B cell (primary cell): ENCODE measurements around the gene IGLL5. TPM values are rescaled to one million over a fixed set of nuclear protein-coding genes. Genes with fewer than 3 reads are reported as not detected.

Experiments used
- ATAC-seq: fragments of 200-7000 bp; cut with Tn5 transposase; one replicate; pipeline ENCODE4 v1.10.0; 2021; ENCODE audit warnings: low read depth, mild to moderate bottlenecking, moderate number of reproducible peaks, moderate library complexity
- CTCF ChIA-PET: fragments of 350-600 bp; sonication (Branson Sonifier 250); formaldehyde crosslinking; loops from one replicate; lab custom pipeline; 2021; ENCODE audit warnings: antibody characterized with exemption, inconsistent platforms; lab: Charles Lee
- POLR2A ChIA-PET: fragments of 350-600 bp; sonication (Branson Sonifier 250); formaldehyde crosslinking; loops from one replicate; lab custom pipeline; 2021; ENCODE audit warnings: antibody characterized with exemption; lab: Charles Lee
- DNase-seq: peaks from one replicate; pipeline ENCODE4 v3.0.0; 2013
- H2AFZ ChIP-seq: 2 replicates; pipeline ENCODE4 v1.6.1; 2012; ENCODE audit warnings: mild to moderate bottlenecking, low read depth, low read length; ENCODE audit not compliant: insufficient read depth, poor library complexity, severe bottlenecking
- H3K27ac ChIP-seq, 2 donors: 1 replicate in 1 of 2; 2 replicates in 1 of 2; pipeline ENCODE4 v1.5.1; 2012 to 2013; ENCODE audit warnings: low read length in 2 of 2, mild to moderate bottlenecking in 2 of 2, moderate library complexity in 1 of 2
- H3K27me3 ChIP-seq, 4 experiments: fragments of 200-600 bp in 1 of 4; sonication (generic) in 1 of 4; replicated peaks in 1 of 4; 1 replicate in 2 of 4; 2 replicates in 2 of 4; pipeline versions ENCODE4 v1.6.1 to v1.7.0; 2013 to 2016; ENCODE audit warnings: low read length in 3 of 4, mild to moderate bottlenecking in 2 of 4, mixed read lengths in 1 of 4, moderate library complexity in 1 of 4; ENCODE audit not compliant: insufficient read depth in 4 of 4, control insufficient read depth in 3 of 4; ENCODE audit errors: control extremely low read depth in 1 of 4
- H3K36me3 ChIP-seq, 2 experiments: replicated peaks in 1 of 2; 1 replicate in 1 of 2; 2 replicates in 1 of 2; pipeline versions ENCODE4 v1.6.1 to v1.7.1; 2013; ENCODE audit warnings: low read length in 1 of 2; ENCODE audit not compliant: insufficient read depth in 2 of 2, control insufficient read depth in 1 of 2; ENCODE audit errors: control extremely low read depth in 1 of 2, extremely low read depth in 1 of 2
- H3K4me1 ChIP-seq, 2 donors: fragments of 200-600 bp in 1 of 2; sonication (generic) in 1 of 2; 1 replicate in 1 of 2; 2 replicates in 1 of 2; pipeline versions ENCODE4 v1.5.1 to v1.6.1; 2013 to 2017; ENCODE audit warnings: low read length in 2 of 2; ENCODE audit not compliant: control insufficient read depth in 2 of 2, insufficient read depth in 2 of 2
- H3K4me2 ChIP-seq: replicated peaks from 2 replicates; pipeline ENCODE3; 2012; ENCODE audit warnings: mild to moderate bottlenecking, low read depth, low read length; ENCODE audit not compliant: poor library complexity, severe bottlenecking
- H3K4me3 ChIP-seq, 5 experiments: fragments of 200-600 bp in 1 of 5; sonication (generic) in 1 of 5; 1 replicate in 3 of 5; 2 replicates in 2 of 5; pipeline versions ENCODE4 v1.5.1 to v1.7.0; 2011 to 2016; ENCODE audit warnings: low read length in 4 of 5, mild to moderate bottlenecking in 4 of 5, low read depth in 2 of 5, control low read depth in 1 of 5, moderate library complexity in 1 of 5; ENCODE audit not compliant: insufficient read depth in 1 of 5; ENCODE audit errors: control extremely low read depth in 1 of 5, extremely low read depth in 1 of 5
- H3K79me2 ChIP-seq: fragments of 200-600 bp; sonication (generic); one replicate; pipeline ENCODE4 v1.6.0; 2016; ENCODE audit warnings: low read length; ENCODE audit not compliant: control insufficient read depth, insufficient read depth
- H3K9ac ChIP-seq: fragments of 200-600 bp; sonication (generic); 2 replicates; pipeline ENCODE4 v1.6.1; 2017; ENCODE audit warnings: mild to moderate bottlenecking, low read length, moderate library complexity
- H3K9me3 ChIP-seq, 3 donors: one replicate each; pipeline versions ENCODE4 v1.6.1 to v1.7.1; 2013; ENCODE audit warnings: low read length in 2 of 3; ENCODE audit not compliant: control insufficient read depth in 2 of 3, insufficient read depth in 1 of 3; ENCODE audit errors: control extremely low read depth in 1 of 3
- H4K20me1 ChIP-seq: 2 replicates; pipeline ENCODE4 v1.6.0; 2012; ENCODE audit warnings: mild to moderate bottlenecking, low read length; ENCODE audit not compliant: insufficient read depth, control insufficient read depth, poor library complexity, severe bottlenecking
- H3K27ac Mint-ChIP-seq: one replicate; pipeline ENCODE4 v1.8.0; 2021; ENCODE audit warnings: mixed read lengths
- H3K27me3 Mint-ChIP-seq: one replicate; pipeline ENCODE4 v1.8.0; 2021; ENCODE audit warnings: mixed read lengths
- H3K4me1 Mint-ChIP-seq: one replicate; pipeline ENCODE4 v1.8.0; 2021; ENCODE audit warnings: mixed read lengths
- H3K4me3 Mint-ChIP-seq: one replicate; pipeline ENCODE4 v1.8.0; 2021; ENCODE audit warnings: mixed read lengths
- H3K9me3 Mint-ChIP-seq: one replicate; pipeline ENCODE4 v1.8.0; 2022; ENCODE audit warnings: mixed read lengths; ENCODE audit not compliant: insufficient read depth
- CTCF ChIP-seq: fragments of 200-600 bp; IDR thresholded peaks from one replicate; pipeline ENCODE4 v1.8.0; 2022; ENCODE audit warnings: antibody characterized with exemption, mild to moderate bottlenecking
- EZH2 ChIP-seq: IDR thresholded peaks from 2 replicates; pipeline ENCODE4 v1.6.1; 2012; ENCODE audit warnings: borderline replicate concordance, low read depth, mild to moderate bottlenecking, moderate library complexity, low read length; ENCODE audit not compliant: insufficient read depth, poor library complexity, severe bottlenecking
- WGBS: methylation state at CpG from one replicate; pipeline ENCODE4 v1.1.5; 2013; ENCODE audit warnings: missing lambda C conversion rate; ENCODE audit not compliant: insufficient coverage; 5-methylcytosine and 5-hydroxymethylcytosine counted together
- intact Hi-C: fragments of 100-400 bp; cut with micrococcal nuclease; formaldehyde crosslinking; loops from one replicate; pipeline ENCODE4 v1.10.0; 2022
- polyA plus RNA-seq: library from polyadenylated mRNA; depleted of rRNA; stranded (reverse); fragments of >200 nt; gene quantifications from 2 replicates; pipeline ENCODE4 v1.2.3, GENCODE V29; 2012
- total RNA-seq, 2 donors: library from RNA; stranded (reverse); fragments of 120-200 nt in 1 of 2; gene quantifications; 1 replicate in 1 of 2; 2 replicates in 1 of 2; pipeline versions ENCODE4 v1.2.3 to v1.2.4, GENCODE V29; 2013 to 2022

Gene IGLL5
- total and polyA plus RNA-seq, 2 donors (not counting 1 experiment from before 2014, with no cell fraction given) = 39.8 to 365 TPM

DNA sequence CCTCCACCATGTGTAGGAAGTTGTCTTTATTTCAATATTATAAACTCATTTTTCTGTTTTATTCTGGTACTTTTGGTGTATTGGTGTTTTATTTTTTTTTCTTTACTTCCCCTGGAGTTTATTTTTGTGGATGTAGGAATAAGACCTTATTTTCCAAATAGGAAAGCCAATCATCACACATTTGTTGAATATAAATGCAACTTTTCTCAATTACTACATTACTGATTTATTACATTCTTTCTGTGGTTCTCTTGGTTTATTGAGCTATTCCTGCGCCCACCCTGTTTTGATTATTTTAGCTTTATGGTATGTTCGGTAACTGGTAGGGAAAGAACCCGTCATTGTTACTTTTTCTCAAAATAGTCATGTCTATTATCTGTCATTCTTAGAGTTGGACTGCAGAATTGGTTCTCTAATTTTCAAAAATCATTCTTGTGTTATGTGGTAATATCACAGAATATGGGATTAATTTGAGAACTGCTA, 3.6 kb downstream of the IGLL5 start:
- TF ChIP-seq EZH2 (no peak), CTCF (no peak)
- Histone ChIP-seq H3K4me1 (peaks cover 54 to 74% of the 10 kb centered on the region in 2 donors), H3K27me3 (peaks cover 0 to 18% (median 4%) of the 10 kb centered on the region in 4 experiments), H2AFZ (no peak overlapping the region), H3K27ac (peak overlapping the region in 1 of 2 donors; percentile 46), H3K9me3 (peaks cover 0 to 62% (median 0%) of the 10 kb centered on the region in 3 donors), H3K4me3 (peak overlapping the region; percentile 54 to 76 (median 74)), H3K4me2 (peak overlapping the region; percentile 70), H4K20me1 (peaks cover 35% of the 10 kb centered on the region), H3K9ac (peak overlapping the region; percentile 40), H3K36me3 (peaks cover 0 to 21% of the 10 kb centered on the region in 2 experiments), H3K79me2 (peaks cover 99% of the 10 kb centered on the region)
- no peak for ATAC-seq
- intact Hi-C loops = no loop called here
- H3K4me1 Mint-ChIP-seq = peaks cover 82% of the 10 kb centered on the region
- H3K27ac Mint-ChIP-seq = no peak overlapping the region
- H3K9me3 Mint-ChIP-seq = no peaks in the 10 kb centered on the region
- H3K27me3 Mint-ChIP-seq = peaks cover 34% of the 10 kb centered on the region
- WGBS = no CpG with 5 or more reads among the region's 3 CpGs
- ChIA-PET CTCF (no interaction called here), POLR2A (interaction anchor here (0.6 kb wide), 1 partner anchor 38 kb away, joined by 3 read pairs; no protein-coding TSS in a partner anchor)
- no peak for DNase-seq
- H3K4me3 Mint-ChIP-seq = peak overlapping the region; percentile 69
